Thyroid gland (tissue), 4 donors: ENCODE data around the gene PLA2G12A. TPM values are rescaled to one million over a fixed set of nuclear protein-coding genes. Genes with fewer than 3 reads are reported as not detected.

ENCODE experiments used
- DNase-seq, 2 donors: peaks; one replicate each; pipeline ENCODE4 v3.0.0-alpha.2; 2019
- H3K27ac ChIP-seq, 3 donors: fragments of 200-600 bp; sonication (generic); 1 replicate in 2 of 3; 2 replicates in 1 of 3; pipeline ENCODE4 v1.5.1; 2016 to 2019; ENCODE audit warnings: mild to moderate bottlenecking in 1 of 3, moderate library complexity in 1 of 3
- H3K27me3 ChIP-seq: fragments of 200-600 bp; sonication (generic); one replicate; pipeline ENCODE4 v1.5.1; 2019
- H3K36me3 ChIP-seq, 2 donors: fragments of 200-600 bp; sonication (generic); one replicate each; pipeline ENCODE4 v1.5.1; 2016 to 2019
- H3K4me1 ChIP-seq, 2 donors: fragments of 200-600 bp; sonication (generic); one replicate each; pipeline ENCODE4 v1.5.1; 2017 to 2019
- H3K4me3 ChIP-seq, 3 donors: fragments of 200-600 bp; sonication (generic); replicated peaks in 1 of 3; 1 replicate in 2 of 3; 2 replicates in 1 of 3; pipeline ENCODE4 v1.5.1; 2016; ENCODE audit warnings: mild to moderate bottlenecking in 1 of 3
- H3K9me3 ChIP-seq: fragments of 200-600 bp; sonication (generic); one replicate; pipeline ENCODE4 v1.5.1; 2017
- CTCF ChIP-seq, 6 experiments: fragments of 200-600 bp in 3 of 6; fragments of 450-650 bp in 3 of 6; sonication (generic) in 3 of 6; IDR thresholded peaks; one replicate each; pipeline ENCODE4 v1.5.1; 2016 to 2019; ENCODE audit warnings: antibody characterized with exemption in 6 of 6, mild to moderate bottlenecking in 2 of 6, inconsistent platforms in 1 of 6, moderate library complexity in 1 of 6
- POLR2A ChIP-seq, 2 donors: fragments of 450-650 bp; IDR thresholded peaks; one replicate each; pipeline ENCODE4 v1.6.1; 2017; ENCODE audit warnings: antibody characterized with exemption in 2 of 2, mild to moderate bottlenecking in 2 of 2, moderate library complexity in 1 of 2
- WGBS, 2 donors: methylation state at CpG; one replicate each; pipeline ENCODE4 v1.1.5; 2017; 5-methylcytosine and 5-hydroxymethylcytosine counted together
- intact Hi-C: fragments of 100-400 bp; cut with DNase I; formaldehyde crosslinking; loops from one replicate; pipeline ENCODE4 v1.15.1; 2023
- small RNA-seq: library from RNA; depleted of rRNA; stranded (forward); fragments of <200 nt; gene quantifications from one replicate; pipeline ENCODE3, GENCODE V24; 2016
- total RNA-seq, 4 donors: library from RNA; depleted of rRNA; stranded (reverse); fragments of >200 nt; gene quantifications; one replicate each; pipeline ENCODE4 v1.2.3, GENCODE V29; 2016

Gene PLA2G12A
- total RNA-seq, 4 donors from 2014 or later = 37.9 to 216 (median 55.5) TPM

DNA sequence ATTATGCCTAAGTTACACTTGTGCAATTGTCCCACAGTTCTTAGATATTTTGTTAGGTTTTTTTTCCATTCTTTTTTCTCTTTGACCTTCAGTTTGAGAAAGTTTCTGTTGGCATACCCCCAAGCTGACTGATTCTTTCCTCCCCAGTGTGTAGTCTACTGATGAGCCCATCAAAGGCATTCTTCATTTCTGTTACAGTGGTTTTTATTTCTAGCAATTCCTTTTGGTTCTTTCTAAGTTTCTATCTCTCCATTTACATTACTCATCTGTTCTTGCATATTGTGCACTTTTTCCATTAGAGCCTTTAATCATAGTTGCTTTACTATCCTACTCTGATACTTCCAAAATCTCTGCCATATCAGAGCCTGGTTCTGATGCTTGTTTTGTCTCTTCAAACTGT lies 58.5 kb downstream of the PLA2G12A start:
- Histone ChIP-seq H3K27ac (no peak overlapping the region), H3K4me1 (no peaks in the 10 kb centered on the region), H3K4me3 (no peak overlapping the region), H3K27me3 (no peaks in the 10 kb centered on the region), H3K36me3 (no peaks in the 10 kb centered on the region), H3K9me3 (no peaks in the 10 kb centered on the region)
- DNase-seq = no peak
- intact Hi-C loops = no loop called here
- TF ChIP-seq CTCF (IDR thresholded peaks at IDR 0.05) (no peak), POLR2A (IDR thresholded peaks at IDR 0.05) (no peak)

- Histone ChIP-seq H3K27me3 (no peaks in the 10 kb centered on the region), H3K4me3 (no peak overlapping the region), H3K36me3 (no peaks in the 10 kb centered on the region), H3K9me3 (no peaks in the 10 kb centered on the region), H3K4me1 (no peaks in the 10 kb centered on the region), H3K27ac (no peak overlapping the region)
- intact Hi-C loops = no loop called here
- WGBS, 2 donors = 88 to 89% methylated on average over 5 of the region's 5 CpGs
- no peak for TF ChIP-seq POLR2A (IDR thresholded peaks at IDR 0.05)
- TF ChIP-seq CTCF (IDR thresholded peaks at IDR 0.05) = no peak
- DNase-seq = no peak
Measured at GRCh38 chr4:109665783-109666485, 63.9 kb downstream of the PLA2G12A start.

DNA sequence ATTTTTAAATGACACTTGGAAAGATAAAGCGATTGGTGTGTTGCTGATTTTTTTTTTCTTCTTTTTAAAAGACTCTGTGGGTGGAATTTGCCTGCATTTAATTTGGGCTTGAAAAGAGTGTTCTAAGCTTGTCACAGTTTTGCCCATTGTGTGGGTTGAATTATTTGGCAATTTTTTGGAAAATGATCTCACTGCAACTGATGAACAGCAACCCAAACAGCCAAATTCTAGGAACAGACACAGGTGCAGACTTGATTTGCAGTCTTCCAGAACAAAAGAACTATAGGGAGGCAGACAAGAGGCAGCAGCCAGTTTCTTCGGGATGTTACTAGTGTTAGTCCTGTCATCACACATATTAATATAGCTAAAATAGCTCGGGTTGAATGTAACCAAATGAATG lies 67.1 kb downstream of the PLA2G12A start:
- 77 to 85% methylated on average over 3 of the region's 3 CpGs for WGBS, 2 donors
- no peaks in the 10 kb centered on the region for H3K27me3 ChIP-seq
- H3K36me3 ChIP-seq = no peaks in the 10 kb centered on the region
- DNase-seq = no peak
- no peaks in the 10 kb centered on the region for H3K4me1 ChIP-seq
- no peak overlapping the region for H3K27ac ChIP-seq
- H3K4me3 ChIP-seq = no peak overlapping the region
- no peak for TF ChIP-seq CTCF (IDR thresholded peaks at IDR 0.05)
- TF ChIP-seq POLR2A (IDR thresholded peaks at IDR 0.05) = no peak
- no peaks in the 10 kb centered on the region for H3K9me3 ChIP-seq
- intact Hi-C loops = no loop called here

GRCh38 chr4:109662116-109662515 lies 67.8 kb downstream of the PLA2G12A start:
- no peaks in the 10 kb centered on the region for H3K27me3 ChIP-seq
- no peaks in the 10 kb centered on the region for H3K36me3 ChIP-seq
- no peak overlapping the region for H3K4me3 ChIP-seq
- no peaks in the 10 kb centered on the region for H3K4me1 ChIP-seq
- no peak for DNase-seq
- WGBS, 2 donors = 62 to 64% methylated on average over 2 of the region's 2 CpGs
- intact Hi-C loops = no loop called here
- no peaks in the 10 kb centered on the region for H3K9me3 ChIP-seq
- no peak for TF ChIP-seq POLR2A (IDR thresholded peaks at IDR 0.05)
- no peak for TF ChIP-seq CTCF (IDR thresholded peaks at IDR 0.05)
- H3K27ac ChIP-seq = no peak overlapping the region

Small RNA genes within 50 kb of the gene (small RNA-seq; reads per million reads assigned to genes)
- gene HIGD1AP14 = not detected

Other genes starting within 250 kb of the PLA2G12A start
- gene MCUB, start 169.8 kb downstream of the PLA2G12A start, total RNA-seq = 10 to 100 TPM in 3 of 4 donors, 1 to 10 TPM in 1; 6.5 to 18.5 (median 12.4) TPM
- gene CASP6, start 26.6 kb downstream of the PLA2G12A start, total RNA-seq = 10 to 100 TPM; 16.2 to 25.6 (median 20.5) TPM
- gene CFI, start 71.9 kb upstream of the PLA2G12A start, total RNA-seq = 10 to 100 TPM; 21.2 to 58.5 (median 28.3) TPM
- gene GAR1, start 85.7 kb upstream of the PLA2G12A start, total RNA-seq = 1 to 10 TPM; 1.8 to 7.8 (median 5.1) TPM
- 1 to 10 TPM in 1 of 4 donors, under 1 TPM in 1, not detected in 2; 0.22 to 1.6 TPM for gene RRH, start 97.9 kb upstream of the PLA2G12A start, total RNA-seq
- under 1 TPM; 0.27 to 0.63 (median 0.39) TPM for gene LRIT3, start 118.0 kb upstream of the PLA2G12A start, total RNA-seq
- 1 to 10 TPM; 3.1 to 9.4 (median 7.9) TPM for gene EGF, start 182.8 kb upstream of the PLA2G12A start, total RNA-seq